HEK293 (cell line): ENCODE data around the gene DGCR8.
A peak's percentile ranks its signal among the peaks of the same experiment; 100 is the strongest.

ENCODE experiments used
- CTCF ChIA-PET: fragments of 350-600 bp; formaldehyde crosslinking; extraction: SDS; loops from one replicate; lab custom pipeline; 2021; ENCODE audit warnings: antibody characterized with exemption; lab: Yijun Ruan, JAX
- POLR2A ChIA-PET: fragments of 300-600 bp; formaldehyde crosslinking; extraction: SDS; loops from one replicate; lab custom pipeline; 2020; ENCODE audit warnings: antibody characterized with exemption, inconsistent platforms; lab: Yijun Ruan, JAX
- H3K27ac ChIP-seq: fragments of 200-500 bp; sonication (Bioruptor generic); 2 replicates; pipeline ENCODE4 v1.5.1; 2014; ENCODE audit warnings: low read depth, low read length, control low read depth, inconsistent platforms; ENCODE audit errors: extremely low read depth
- H3K36me3 ChIP-seq, 2 experiments: fragments of 200-500 bp in 1 of 2; sonication (Bioruptor generic) in 1 of 2; 1 replicate in 1 of 2; 2 replicates in 1 of 2; pipeline ENCODE4 v1.5.1; 2014 to 2017; ENCODE audit warnings: inconsistent platforms in 2 of 2, low read length in 2 of 2; ENCODE audit not compliant: control insufficient read depth in 2 of 2, insufficient read depth in 1 of 2
- H3K4me1 ChIP-seq: fragments of 200-500 bp; sonication (Bioruptor generic); 2 replicates; pipeline ENCODE4 v1.5.1; 2014; ENCODE audit warnings: mild to moderate bottlenecking, low read length, inconsistent platforms; ENCODE audit not compliant: control insufficient read depth, insufficient read depth
- H3K4me3 ChIP-seq: 2 replicates; pipeline ENCODE4 v1.5.1; 2011; ENCODE audit warnings: low read depth, mild to moderate bottlenecking, control low read depth, low read length, moderate library complexity
- H3K9me3 ChIP-seq: fragments of 200-500 bp; sonication (Bioruptor generic); 2 replicates; pipeline ENCODE4 v1.5.1; 2014; ENCODE audit warnings: low read depth, low read length, inconsistent platforms; ENCODE audit not compliant: control insufficient read depth, insufficient read depth
- CTCF ChIP-seq: fragments of 450-650 bp; formaldehyde crosslinking; IDR thresholded peaks from 2 replicates; pipeline ENCODE4 v1.5.1; 2016; ENCODE audit warnings: missing biosample characterization, missing genetic modification characterization
- GLIS1 ChIP-seq: fragments of 450-650 bp; formaldehyde crosslinking; IDR thresholded peaks from 2 replicates; pipeline ENCODE4 v1.5.1; 2016; ENCODE audit warnings: missing biosample characterization, missing genetic modification characterization
- KLF1 ChIP-seq: fragments of 450-650 bp; formaldehyde crosslinking; IDR thresholded peaks from 2 replicates; pipeline ENCODE4 v1.5.1; 2016; ENCODE audit warnings: missing biosample characterization, missing genetic modification characterization
- KLF17 ChIP-seq: fragments of 450-650 bp; formaldehyde crosslinking; IDR thresholded peaks from 2 replicates; pipeline ENCODE4 v1.5.1; 2016; ENCODE audit warnings: missing biosample characterization, missing genetic modification characterization
- KLF8 ChIP-seq: fragments of 450-650 bp; formaldehyde crosslinking; IDR thresholded peaks from 2 replicates; pipeline ENCODE4 v1.5.1; 2016; ENCODE audit warnings: missing biosample characterization, missing genetic modification characterization
- KLF9 ChIP-seq: fragments of 450-650 bp; formaldehyde crosslinking; IDR thresholded peaks from 2 replicates; pipeline ENCODE4 v1.5.1; 2016; ENCODE audit warnings: missing biosample characterization, missing genetic modification characterization, low read depth
- PATZ1 ChIP-seq: fragments of 450-650 bp; formaldehyde crosslinking; IDR thresholded peaks from 2 replicates; pipeline ENCODE4 v1.5.1; 2016; ENCODE audit warnings: missing biosample characterization, missing genetic modification characterization
- PRDM10 ChIP-seq: fragments of 450-650 bp; formaldehyde crosslinking; IDR thresholded peaks from 2 replicates; pipeline ENCODE4 v1.5.1; 2016; ENCODE audit warnings: missing biosample characterization, missing genetic modification characterization
- SCRT1 ChIP-seq: fragments of 450-650 bp; formaldehyde crosslinking; IDR thresholded peaks from 2 replicates; pipeline ENCODE4 v1.5.1; 2016; ENCODE audit warnings: missing biosample characterization, missing genetic modification characterization, borderline replicate concordance
- SP7 ChIP-seq: fragments of 450-650 bp; formaldehyde crosslinking; IDR thresholded peaks from 2 replicates; pipeline ENCODE4 v1.5.1; 2016; ENCODE audit warnings: missing biosample characterization, missing genetic modification characterization
- ZBTB17 ChIP-seq: fragments of 450-650 bp; formaldehyde crosslinking; IDR thresholded peaks from 2 replicates; pipeline ENCODE4 v1.5.1; 2016; ENCODE audit warnings: missing biosample characterization, missing genetic modification characterization
- ZBTB26 ChIP-seq: fragments of 450-650 bp; formaldehyde crosslinking; optimal IDR thresholded peaks from 2 replicates; pipeline ENCODE3; 2016; ENCODE audit warnings: missing biosample characterization, mild to moderate bottlenecking, missing genetic modification characterization
- ZBTB48 ChIP-seq: fragments of 450-650 bp; formaldehyde crosslinking; IDR thresholded peaks from 2 replicates; pipeline ENCODE4 v1.5.1; 2016; ENCODE audit warnings: missing biosample characterization, missing genetic modification characterization
- ZBTB7A ChIP-seq: fragments of 450-650 bp; formaldehyde crosslinking; IDR thresholded peaks from 2 replicates; pipeline ENCODE4 v1.5.1; 2016; ENCODE audit warnings: low read depth, missing biosample characterization, missing genetic modification characterization
- ZFP69B ChIP-seq: fragments of 450-650 bp; formaldehyde crosslinking; IDR thresholded peaks from 2 replicates; pipeline ENCODE4 v1.5.1; 2016; ENCODE audit warnings: missing biosample characterization, missing genetic modification characterization
- ZNF391 ChIP-seq: fragments of 450-650 bp; formaldehyde crosslinking; IDR thresholded peaks from 2 replicates; pipeline ENCODE4 v1.5.1; 2016; ENCODE audit warnings: low read depth, missing biosample characterization, missing genetic modification characterization, borderline replicate concordance
- ZNF488 ChIP-seq: fragments of 450-650 bp; formaldehyde crosslinking; IDR thresholded peaks from 2 replicates; pipeline ENCODE4 v1.5.1; 2016; ENCODE audit warnings: missing biosample characterization, missing genetic modification characterization
- ZNF580 ChIP-seq: fragments of 450-650 bp; formaldehyde crosslinking; IDR thresholded peaks from 2 replicates; pipeline ENCODE4 v1.5.1; 2016; ENCODE audit warnings: missing biosample characterization, missing genetic modification characterization
- ZNF629 ChIP-seq: fragments of 450-650 bp; formaldehyde crosslinking; IDR thresholded peaks from 2 replicates; pipeline ENCODE4 v1.5.1; 2017; ENCODE audit warnings: missing biosample characterization, missing genetic modification characterization
- ZNF645 ChIP-seq: fragments of 450-650 bp; formaldehyde crosslinking; IDR thresholded peaks from 2 replicates; pipeline ENCODE4; 2016; ENCODE audit warnings: missing biosample characterization, missing genetic modification characterization

DGCR8 gene

GRCh38 chr22:20156611-20157429 lies 76.8 kb downstream of the DGCR8 start:
- Histone ChIP-seq H3K9me3 (no peaks in the 10 kb centered on the region), H3K36me3 (no peaks in the 10 kb centered on the region), H3K4me3 (no peak overlapping the region), H3K4me1 (no peaks in the 10 kb centered on the region), H3K27ac (no peak overlapping the region)
- ChIA-PET POLR2A (interaction anchor here (0.7 to 0.9 kb wide), 3 partner anchors 81 to 129 kb away, joined by 3 read pairs; no protein-coding TSS in a partner anchor), CTCF (interaction anchor here (0.6 to 6.0 kb wide), 34 partner anchors 9 to 340 kb away, joined by 3 to 64 read pairs (median 4); partner anchors contain the start of gene DGCR6L)
- TF ChIP-seq KLF1 (peak; percentile 43; the same call in 1 of the 2 replicates), PRDM10 (tag by site-specific recombination) (peak; percentile 88), ZNF580 (tag by site-specific recombination) (no peak), ZNF488 (tag by site-specific recombination) (no peak), KLF8 (tag by site-specific recombination) (peak; percentile 59; the same call in 1 of the 2 replicates), ZNF391 (tag by site-specific recombination) (peak; percentile 35; the same call in 1 of the 2 replicates), SCRT1 (tag by site-specific recombination) (no peak), ZBTB17 (tag by site-specific recombination) (peak; percentile 56), GLIS1 (tag by site-specific recombination) (peak; percentile 40; the same call in 1 of the 2 replicates), ZFP69B (tag by site-specific recombination) (0 out of 2 replicates have a peak, but pooled peaks have one; percentile 19), KLF17 (tag by site-specific recombination) (0 out of 2 replicates have a peak, but pooled peaks have one; percentile 40), ZNF645 (tag by site-specific recombination) (no peak), PATZ1 (tag by site-specific recombination) (peak; percentile 56; the same call in 1 of the 2 replicates), ZBTB7A (tag by site-specific recombination) (no peak; the same call in 1 of the 2 replicates), SP7 (peak; percentile 32; the same call in 1 of the 2 replicates), CTCF (peak; percentile 98), ZNF629 (tag by site-specific recombination) (peak; percentile 37; the same call in 1 of the 2 replicates), ZBTB48 (tag by site-specific recombination) (peak; percentile 18; the same call in 1 of the 2 replicates), ZBTB26 (tag by site-specific recombination) (peak; percentile 6), KLF9 (tag by site-specific recombination) (0 out of 2 replicates have a peak, but pooled peaks have one; percentile 19)
